Activated CD4-positive, alpha-beta memory T cell treated with anti-CD3 and anti-CD28 coated beads, Interleukin-2, amount 10 ng/mL, durations not matched to agents 7 days and 5 days (primary cell): ENCODE measurements around the gene KIF7. TPM values are rescaled to one million over a fixed set of nuclear protein-coding genes. Genes with fewer than 3 reads are reported as not detected.
A peak's percentile ranks its signal among the peaks of the same experiment; 100 is the strongest.
"Not testable (repeated sequence)": the region's sequence is repeated elsewhere in the genome, so short reads cannot be mapped to it uniquely, and the experiment has no call there.

Experiments
- CTCF ChIA-PET: fragments of 350-600 bp; sonication (Branson Sonifier 250); formaldehyde crosslinking; loops from one replicate; lab custom pipeline; 2021; ENCODE audit warnings: antibody characterized with exemption, inconsistent platforms; lab: Charles Lee
- POLR2A ChIA-PET: fragments of 350-600 bp; sonication (Branson Sonifier 250); formaldehyde crosslinking; loops from one replicate; lab custom pipeline; 2021; ENCODE audit warnings: antibody characterized with exemption; lab: Charles Lee
- DNase-seq: peaks from one replicate; pipeline ENCODE4 v3.0.0-alpha.2; 2020
- H3K27ac Mint-ChIP-seq: one replicate; pipeline ENCODE4 v1.8.0; 2021; ENCODE audit warnings: mild to moderate bottlenecking, mixed read lengths
- H3K27me3 Mint-ChIP-seq: one replicate; pipeline ENCODE4 v1.8.0; 2021; ENCODE audit warnings: mixed read lengths
- H3K36me3 Mint-ChIP-seq: one replicate; pipeline ENCODE4 v1.8.0; 2021; ENCODE audit warnings: low read depth, mixed read lengths
- H3K4me1 Mint-ChIP-seq: one replicate; pipeline ENCODE4 v1.8.0; 2021; ENCODE audit warnings: mixed read lengths
- H3K4me3 Mint-ChIP-seq: one replicate; pipeline ENCODE4 v1.8.0; 2021; ENCODE audit warnings: mild to moderate bottlenecking, mixed read lengths
- H3K9me3 Mint-ChIP-seq: one replicate; pipeline ENCODE4 v1.8.0; 2021; ENCODE audit warnings: mixed read lengths
- total RNA-seq, 2 experiments: library from RNA; stranded (reverse); gene quantifications; one replicate each; pipeline ENCODE4 v1.2.3, GENCODE V29; 2021

KIF7 gene
- total RNA-seq: under 1 TPM; 0.13 to 0.15 TPM

DNA sequence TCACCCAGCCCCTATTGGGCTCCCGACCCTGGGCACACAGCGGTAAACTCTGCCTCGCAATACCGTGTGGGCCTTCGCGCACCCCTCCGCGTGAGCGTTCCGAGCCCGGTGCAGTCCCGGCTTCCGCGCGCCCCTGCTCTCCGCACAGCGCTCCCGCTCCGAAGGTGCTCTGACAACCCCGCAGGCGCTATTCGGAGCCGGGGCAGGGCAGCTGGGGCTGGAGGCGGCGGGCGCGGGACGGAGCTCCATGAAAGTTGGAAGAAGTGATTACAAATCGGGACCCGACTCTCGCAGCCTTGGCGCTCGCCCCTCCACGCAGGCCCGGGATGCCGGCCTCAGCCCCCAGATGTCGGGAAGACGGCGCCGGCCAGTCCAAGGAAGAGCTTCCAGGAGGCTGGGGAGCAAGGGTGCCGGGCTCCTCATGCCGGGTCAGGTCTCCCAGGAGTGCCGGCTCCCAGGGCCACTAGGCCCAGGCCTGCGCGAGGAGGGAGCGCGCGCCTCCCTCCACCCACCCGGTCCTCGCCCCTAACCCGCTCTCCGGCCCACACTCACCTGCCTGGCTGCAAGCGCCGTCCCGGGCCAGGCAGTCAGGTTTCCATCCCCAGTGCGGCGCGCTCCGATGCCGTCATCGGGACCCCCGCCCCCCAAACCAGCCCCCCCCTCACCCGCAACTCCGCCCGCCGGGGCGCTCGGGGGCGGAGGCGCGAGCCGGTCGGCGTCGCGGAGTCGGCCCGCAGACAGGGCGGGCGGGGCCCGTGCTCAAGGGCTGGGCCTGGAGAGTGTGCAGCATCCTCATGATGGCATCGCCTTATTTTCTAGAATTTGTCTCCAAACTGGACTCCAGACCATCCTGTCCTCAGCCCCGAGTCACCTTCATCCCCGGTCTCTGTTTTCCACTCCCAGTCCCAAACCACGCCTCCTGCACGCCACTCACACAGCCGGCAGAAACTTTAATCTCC is at the start of gene KIF7:
Gene KIF7, minus strand, starts transcription at position 621 of the 959 bp plus-strand sequence. CDS start 2,537 bp downstream, outside the sequence.
- no peak within 1 kb of the TSS for H3K27ac Mint-ChIP-seq
- no peaks in the 10 kb centered on the region for H3K9me3 Mint-ChIP-seq
- no peaks in the 10 kb centered on the region for H3K36me3 Mint-ChIP-seq
- ChIA-PET POLR2A (interaction anchor here (0.6 kb wide), 1 partner anchor 9 kb away, joined by 3 read pairs; no protein-coding TSS in a partner anchor), CTCF (no interaction called here)
- no peak for DNase-seq
- peak within 1 kb of the TSS; percentile 9 for H3K4me3 Mint-ChIP-seq
- H3K27me3 Mint-ChIP-seq: peaks cover 51% of the 10 kb centered on the region
- H3K4me1 Mint-ChIP-seq: peaks cover 14% of the 10 kb centered on the region

- ChIA-PET CTCF (no interaction called here), POLR2A (no interaction called here)
- Mint-ChIP-seq H3K27me3 (peaks cover 43% of the 10 kb centered on the region), H3K36me3 (no peaks in the 10 kb centered on the region), H3K27ac (no peak overlapping the region), H3K4me3 (no peak overlapping the region), H3K9me3 (no peaks in the 10 kb centered on the region), H3K4me1 (no peaks in the 10 kb centered on the region)
- no peak for DNase-seq
Observed at GRCh38 chr15:89704411-89704810, 49.1 kb upstream of the KIF7 start.

DNA sequence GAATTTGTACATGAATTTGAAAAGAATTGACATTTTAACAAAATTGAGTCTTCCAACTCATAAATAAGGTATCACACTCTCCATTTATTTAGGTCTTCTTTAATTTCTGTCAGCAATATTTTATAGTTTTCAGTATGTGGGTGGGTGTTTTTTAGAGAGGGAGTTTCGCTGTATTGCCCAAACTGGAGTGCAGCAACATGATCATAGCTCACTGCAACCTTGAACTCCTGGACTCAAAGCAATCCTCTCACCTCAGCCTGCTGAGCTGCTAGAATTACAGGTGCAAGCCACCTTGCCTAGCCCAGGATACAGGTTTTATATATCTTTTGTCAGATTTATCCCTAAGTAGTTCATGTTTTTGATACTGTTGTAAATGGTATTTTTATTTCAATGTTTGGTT is 39.9 kb upstream of the KIF7 start:
- DNase-seq: no peak
- no peaks in the 10 kb centered on the region for H3K9me3 Mint-ChIP-seq
- H3K27ac Mint-ChIP-seq: no peak overlapping the region
- H3K36me3 Mint-ChIP-seq: no peaks in the 10 kb centered on the region
- ChIA-PET CTCF (interaction anchor here (0.7 to 1.3 kb wide), 2 partner anchors 45 to 65 kb away, joined by 4 read pairs; no protein-coding TSS in a partner anchor), POLR2A (no interaction called here)
- H3K4me1 Mint-ChIP-seq: peaks cover 12% of the 10 kb centered on the region
- H3K4me3 Mint-ChIP-seq: no peak overlapping the region
- H3K27me3 Mint-ChIP-seq: peaks cover 11% of the 10 kb centered on the region

DNA sequence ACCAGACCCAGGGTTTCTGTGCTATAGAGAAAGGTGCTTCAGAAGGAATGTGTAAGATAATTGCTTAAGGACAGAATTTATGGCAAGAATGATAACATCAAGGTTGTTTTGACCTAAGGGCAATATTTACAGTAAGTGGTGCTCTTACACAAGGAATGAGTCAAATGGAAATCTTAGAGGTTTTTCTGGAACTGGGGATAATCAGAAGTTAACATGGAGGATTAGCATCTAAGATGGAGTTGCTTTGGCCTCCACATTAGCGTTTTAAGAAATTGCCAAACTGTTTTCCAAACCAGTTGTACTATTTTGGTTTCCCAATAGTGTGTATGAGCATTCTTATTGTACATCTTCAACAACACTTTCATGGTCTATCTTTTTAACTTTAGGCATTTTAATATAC is 38.4 kb upstream of the KIF7 start:
- H3K27me3 Mint-ChIP-seq: peaks cover 3% of the 10 kb centered on the region
- no peak overlapping the region for H3K27ac Mint-ChIP-seq
- ChIA-PET POLR2A (no interaction called here), CTCF (no interaction called here)
- no peak overlapping the region for H3K4me3 Mint-ChIP-seq
- DNase-seq: no peak
- H3K4me1 Mint-ChIP-seq: peaks cover 17% of the 10 kb centered on the region
- no peaks in the 10 kb centered on the region for H3K9me3 Mint-ChIP-seq
- no peaks in the 10 kb centered on the region for H3K36me3 Mint-ChIP-seq

DNA sequence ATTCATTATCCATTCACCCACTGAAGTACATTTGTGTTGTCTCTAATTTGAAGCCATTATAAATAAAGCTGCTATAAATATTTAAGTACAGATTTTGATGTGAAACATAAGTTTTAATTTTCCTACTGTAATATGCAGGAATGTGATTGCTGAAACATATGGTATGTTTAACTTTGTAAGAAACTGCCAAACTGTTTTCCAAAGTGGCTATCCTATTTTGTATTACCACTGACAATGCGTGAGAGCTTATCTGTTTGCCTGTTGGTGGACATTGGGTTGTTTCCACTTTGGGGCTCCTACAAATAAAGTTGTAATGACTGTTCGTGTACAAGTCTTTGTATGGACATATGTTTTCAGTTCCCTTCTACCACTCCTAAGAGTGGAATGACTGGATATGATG is 37.8 kb upstream of the KIF7 start:
- Mint-ChIP-seq H3K27ac (no peak overlapping the region), H3K4me1 (peaks cover 17% of the 10 kb centered on the region), H3K9me3 (no peaks in the 10 kb centered on the region), H3K36me3 (no peaks in the 10 kb centered on the region), H3K4me3 (no peak overlapping the region), H3K27me3 (peaks cover 3% of the 10 kb centered on the region)
- ChIA-PET CTCF (no interaction called here), POLR2A (no interaction called here)
- no peak for DNase-seq

DNA sequence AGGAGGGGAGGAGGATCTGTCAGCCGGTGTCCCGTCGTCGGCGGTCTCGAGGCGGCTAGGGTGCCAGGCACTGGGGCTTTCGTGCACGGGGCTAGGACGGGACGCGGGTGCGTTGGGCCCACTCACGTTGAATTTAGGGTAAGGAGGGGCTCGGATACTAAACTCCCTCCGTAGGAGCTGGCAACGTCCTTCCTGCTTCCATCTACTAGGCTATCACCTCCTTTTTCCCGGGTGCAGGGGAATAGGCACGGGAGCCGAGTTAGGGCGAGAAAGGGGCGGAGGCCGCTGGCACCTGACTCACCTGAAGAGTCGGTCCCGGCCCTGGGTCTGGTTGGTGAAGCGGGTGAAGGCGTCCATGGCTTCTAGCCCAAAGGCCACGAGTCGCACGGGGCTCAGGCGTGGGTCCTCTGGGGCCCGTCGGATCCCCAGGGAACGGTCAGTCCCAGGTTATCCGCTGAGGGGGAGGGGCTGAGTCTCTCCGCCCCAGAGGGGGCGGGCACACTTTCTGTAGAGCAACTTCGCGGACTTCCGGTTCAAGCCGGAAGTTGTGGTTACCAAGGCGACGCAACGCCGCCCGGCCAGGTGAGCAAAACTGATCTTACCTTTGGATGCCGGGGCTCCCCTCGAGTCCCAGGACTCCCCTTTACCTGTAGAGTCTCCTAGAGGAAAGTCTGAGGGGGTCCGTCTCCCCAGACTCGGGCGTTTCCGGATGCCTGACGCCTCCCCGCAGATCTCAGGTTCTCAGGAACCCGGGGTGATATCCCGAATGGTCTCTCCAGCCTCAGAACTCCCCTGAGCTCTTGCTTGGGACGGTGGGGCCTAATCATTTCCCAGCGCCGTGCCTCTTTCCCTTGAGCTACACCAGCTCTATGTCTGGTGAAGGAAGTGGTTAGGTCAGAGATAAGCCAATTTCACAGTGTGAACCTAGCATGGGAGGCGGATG is 35.3 kb upstream of the KIF7 start, which contains the start of the genes PEX11A and WDR93:
Gene PEX11A, minus strand, starts transcription at position 479 of the 943 bp plus-strand sequence. Its CDS starts 122 bp downstream, at position 357.
Gene WDR93, plus strand, starts transcription at position 536 of the 943 bp plus-strand sequence. CDS start 10,936 bp downstream, outside the sequence.
- ChIA-PET POLR2A (no interaction called here), CTCF (no interaction called here)
- Mint-ChIP-seq H3K36me3 (no peaks in the 10 kb centered on the region), H3K4me3 (peak within 1 kb of the TSS; percentile 78), H3K27me3 (no peaks in the 10 kb centered on the region), H3K9me3 (no peaks in the 10 kb centered on the region), H3K4me1 (peaks cover 17% of the 10 kb centered on the region), H3K27ac (peak within 1 kb of the TSS; percentile 64)
- peak; percentile 82 for DNase-seq

- H3K9me3 Mint-ChIP-seq, DNase-seq, H3K27me3 Mint-ChIP-seq, CTCF ChIA-PET, H3K36me3 Mint-ChIP-seq, H3K27ac Mint-ChIP-seq: not testable (repeated sequence)
- POLR2A ChIA-PET: interaction anchor here (0.9 kb wide), 1 partner anchor 388 kb away, joined by 3 read pairs; no protein-coding TSS in a partner anchor
- Mint-ChIP-seq H3K4me1 (peaks cover 17% of the 10 kb centered on the region), H3K4me3 (peak overlapping the region; percentile 78)
Observed at GRCh38 chr15:89689930-89690275, 34.6 kb upstream of the KIF7 start.

GRCh38 chr15:89686522-89686921 is 31.3 kb upstream of the KIF7 start:
- Mint-ChIP-seq H3K27ac (no peak overlapping the region), H3K36me3 (no peaks in the 10 kb centered on the region), H3K4me1 (peaks cover 15% of the 10 kb centered on the region), H3K27me3 (no peaks in the 10 kb centered on the region), H3K9me3 (no peaks in the 10 kb centered on the region), H3K4me3 (no peak overlapping the region)
- ChIA-PET POLR2A (no interaction called here), CTCF (no interaction called here)
- no peak for DNase-seq

- CTCF ChIA-PET: no interaction called here
- Mint-ChIP-seq H3K9me3 (no peaks in the 10 kb centered on the region), H3K27ac (no peak overlapping the region), H3K27me3 (no peaks in the 10 kb centered on the region), H3K4me1 (peaks cover 13% of the 10 kb centered on the region), H3K4me3 (no peak overlapping the region), H3K36me3 (no peaks in the 10 kb centered on the region)
- DNase-seq: no peak
- POLR2A ChIA-PET: no interaction called here
Observed at GRCh38 chr15:89685995-89686394, 30.7 kb upstream of the KIF7 start.

DNA sequence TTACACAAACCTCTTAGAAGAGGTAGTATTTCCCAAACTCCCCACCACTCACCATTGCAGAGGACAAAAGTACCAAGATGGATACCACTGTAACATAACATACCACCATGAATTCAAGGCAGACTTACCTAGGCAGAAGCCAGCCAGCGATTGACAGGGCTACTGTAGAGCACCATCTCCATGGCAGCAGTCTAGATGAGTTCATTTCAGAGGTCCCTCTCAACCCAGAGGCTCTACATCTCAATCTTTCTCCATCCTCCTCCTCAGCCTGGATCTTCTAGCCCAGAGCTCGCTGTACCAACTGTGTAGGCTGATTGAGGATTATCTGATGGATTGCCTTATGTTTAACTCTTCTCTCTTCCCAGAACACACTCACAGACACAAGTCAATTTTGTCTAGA is 25.9 kb upstream of the KIF7 start:
- H3K4me1 Mint-ChIP-seq: no peaks in the 10 kb centered on the region
- no peak overlapping the region for H3K4me3 Mint-ChIP-seq
- DNase-seq: no peak
- CTCF ChIA-PET: no interaction called here
- H3K9me3 Mint-ChIP-seq: no peaks in the 10 kb centered on the region
- H3K27me3 Mint-ChIP-seq: no peaks in the 10 kb centered on the region
- H3K36me3 Mint-ChIP-seq: no peaks in the 10 kb centered on the region
- POLR2A ChIA-PET: no interaction called here
- no peak overlapping the region for H3K27ac Mint-ChIP-seq

DNA sequence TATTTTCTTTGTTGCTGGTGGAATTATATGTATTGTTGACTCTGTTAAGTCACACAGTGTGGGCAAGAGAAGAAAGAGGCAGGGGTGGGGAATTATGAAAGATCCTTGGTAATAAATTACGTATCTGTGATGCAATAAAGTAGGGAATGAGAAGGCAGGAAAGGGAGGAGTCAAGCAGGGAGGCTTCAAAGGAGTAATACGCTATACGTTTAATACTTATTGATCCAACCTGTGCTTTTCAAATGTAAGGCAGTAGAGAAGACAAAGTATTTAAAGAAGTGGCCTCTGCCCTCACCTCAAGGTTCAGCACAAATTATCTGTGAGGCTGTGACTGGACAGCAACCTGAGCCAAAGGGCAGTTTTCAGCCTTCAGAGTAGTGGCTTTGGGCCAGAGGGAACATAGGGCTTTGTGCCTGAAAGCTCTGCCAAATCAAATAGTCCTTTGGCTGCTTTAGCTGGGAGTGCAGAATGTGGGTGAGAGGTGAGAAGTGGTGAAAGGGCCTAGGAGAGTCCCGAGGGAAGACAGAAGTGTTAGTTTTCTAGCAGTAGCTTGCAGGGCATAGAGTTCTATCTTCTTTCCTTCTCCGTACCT is 25.1 kb upstream of the KIF7 start:
- Mint-ChIP-seq H3K4me1 (no peaks in the 10 kb centered on the region), H3K9me3 (no peaks in the 10 kb centered on the region), H3K36me3 (no peaks in the 10 kb centered on the region), H3K27me3 (no peaks in the 10 kb centered on the region), H3K4me3 (no peak overlapping the region), H3K27ac (no peak overlapping the region)
- POLR2A ChIA-PET: no interaction called here
- CTCF ChIA-PET: no interaction called here
- no peak for DNase-seq

DNA sequence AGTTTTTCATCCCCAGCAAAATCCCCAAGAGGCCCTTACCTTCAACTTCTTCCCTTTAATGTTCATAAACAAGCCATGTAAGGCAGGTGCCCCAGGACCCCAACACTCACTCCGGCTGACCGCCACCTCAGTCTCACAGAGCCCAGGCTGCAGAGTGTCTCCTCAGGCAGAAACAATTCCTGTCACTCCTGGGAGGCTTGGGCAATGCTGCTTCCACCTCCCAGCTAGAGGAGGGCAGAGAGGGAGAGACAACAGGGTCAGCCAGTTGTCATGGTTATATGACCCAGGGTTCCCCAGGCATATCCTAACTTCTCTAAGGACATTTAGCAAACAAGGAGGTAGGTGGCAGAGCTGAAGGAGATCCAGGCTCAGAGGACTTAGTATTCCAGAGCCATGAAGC is 23.9 kb upstream of the KIF7 start, which contains the start of gene PLIN1:
Gene PLIN1, minus strand, starts transcription at position 156 of the 400 bp plus-strand sequence. CDS start 1,878 bp downstream, outside the sequence.
- DNase-seq: no peak
- Mint-ChIP-seq H3K27me3 (no peaks in the 10 kb centered on the region), H3K27ac (no peak within 1 kb of the TSS), H3K9me3 (no peaks in the 10 kb centered on the region), H3K36me3 (no peaks in the 10 kb centered on the region), H3K4me1 (no peaks in the 10 kb centered on the region), H3K4me3 (no peak within 1 kb of the TSS)
- POLR2A ChIA-PET: no interaction called here
- CTCF ChIA-PET: no interaction called here
